CD4-positive, alpha-beta T cell treated with Interleukin-17A for 1 hour (primary cell): ENCODE data around the gene ALCAM.

Experiments
- DNase-seq: peaks from one replicate; pipeline ENCODE4 v3.0.0-alpha.2; 2020

The ALCAM gene

GRCh38 chr3:105499961-105500360, 133.3 kb downstream of the ALCAM start:
- DNase-seq, result no peak

- DNase-seq, result no peak
These were observed 135.6 kb downstream of the ALCAM start for GRCh38 chr3:105502333-105502732.

- DNase-seq, result no peak
These were observed 136.5 kb downstream of the ALCAM start for GRCh38 chr3:105503191-105503593.

GRCh38 chr3:105504440-105504951, 137.8 kb downstream of the ALCAM start:
- DNase-seq, result no peak

GRCh38 chr3:105505170-105505569, 138.5 kb downstream of the ALCAM start:
- no peak for DNase-seq

GRCh38 chr3:105511031-105511430, 144.3 kb downstream of the ALCAM start:
- no peak for DNase-seq

GRCh38 chr3:105512061-105512460, 145.4 kb downstream of the ALCAM start:
- no peak for DNase-seq

GRCh38 chr3:105513042-105513441, 146.3 kb downstream of the ALCAM start:
- no peak for DNase-seq

- no peak for DNase-seq
These were observed 147.2 kb downstream of the ALCAM start for GRCh38 chr3:105513886-105514285.

- no peak for DNase-seq
These were observed 148.7 kb downstream of the ALCAM start for GRCh38 chr3:105515372-105515771.

- no peak for DNase-seq
These were observed 150.3 kb downstream of the ALCAM start for GRCh38 chr3:105516972-105517371.

- no peak for DNase-seq
These were observed 151.5 kb downstream of the ALCAM start for GRCh38 chr3:105518203-105518602.

GRCh38 chr3:105518806-105519418, 152.2 kb downstream of the ALCAM start:
- DNase-seq, result peak; percentile 73

- no peak for DNase-seq
These were observed 155.1 kb downstream of the ALCAM start for GRCh38 chr3:105521770-105522169.

GRCh38 chr3:105523501-105523900, 156.8 kb downstream of the ALCAM start:
- no peak for DNase-seq

GRCh38 chr3:105525531-105525930, 158.8 kb downstream of the ALCAM start:
- no peak for DNase-seq

- no peak for DNase-seq
These were observed 159.8 kb downstream of the ALCAM start for GRCh38 chr3:105526360-105527111.

GRCh38 chr3:105527535-105527934, 160.8 kb downstream of the ALCAM start:
- no peak for DNase-seq

GRCh38 chr3:105527949-105528348, 161.2 kb downstream of the ALCAM start:
- no peak for DNase-seq

GRCh38 chr3:105528955-105529354, 162.2 kb downstream of the ALCAM start:
- DNase-seq, result no peak

- DNase-seq, result no peak
These were observed 162.7 kb downstream of the ALCAM start for GRCh38 chr3:105529456-105529855.

- no peak for DNase-seq
These were observed 165.5 kb downstream of the ALCAM start for GRCh38 chr3:105532251-105532650.

- no peak for DNase-seq
These were observed 167.3 kb downstream of the ALCAM start for GRCh38 chr3:105533960-105534359.

GRCh38 chr3:105534491-105534890, 167.8 kb downstream of the ALCAM start:
- DNase-seq, result no peak
